Brain microvascular endothelial cell (primary cell): ENCODE results near the gene CDCA3.

Experiments
- DNase-seq: peaks from one replicate; pipeline ENCODE4 v3.0.0-alpha.2; 2020
- H3K27ac ChIP-seq: fragments of 250-450 bp; sonication (Bioruptor Pico); 2 replicates; pipeline ENCODE4 v1.5.1; 2020; ENCODE audit warnings: mild to moderate bottlenecking, moderate library complexity
- H3K27me3 ChIP-seq: fragments of 250-450 bp; sonication (Bioruptor Pico); replicated peaks from 2 replicates; pipeline ENCODE4 v1.5.1; 2020; ENCODE audit warnings: mild to moderate bottlenecking
- H3K36me3 ChIP-seq: fragments of 250-450 bp; sonication (Bioruptor Pico); replicated peaks from 2 replicates; pipeline ENCODE4 v1.5.1; 2020; ENCODE audit warnings: mild to moderate bottlenecking
- H3K4me3 ChIP-seq: 2 replicates; pipeline ENCODE4 v1.5.1; 2011; ENCODE audit warnings: low read depth, mild to moderate bottlenecking, control low read depth, low read length, moderate library complexity
- in situ Hi-C: cut with HindIII; loops from 2 replicates; pipeline ENCODE4 v1.10.0; 2017; ENCODE audit warnings: low sequenced_read_pairs, low pct_ligation_motif_present
- TF ChIP-seq, protein P1 (sequence below): IDR thresholded peaks from 2 replicates; pipeline ENCODE4 v1.5.1; 2011; ENCODE audit warnings: low read depth, mild to moderate bottlenecking, moderate library complexity, low read length, control low read depth, inconsistent platforms; ENCODE audit errors: missing control alignments

CDCA3 gene

DNA sequence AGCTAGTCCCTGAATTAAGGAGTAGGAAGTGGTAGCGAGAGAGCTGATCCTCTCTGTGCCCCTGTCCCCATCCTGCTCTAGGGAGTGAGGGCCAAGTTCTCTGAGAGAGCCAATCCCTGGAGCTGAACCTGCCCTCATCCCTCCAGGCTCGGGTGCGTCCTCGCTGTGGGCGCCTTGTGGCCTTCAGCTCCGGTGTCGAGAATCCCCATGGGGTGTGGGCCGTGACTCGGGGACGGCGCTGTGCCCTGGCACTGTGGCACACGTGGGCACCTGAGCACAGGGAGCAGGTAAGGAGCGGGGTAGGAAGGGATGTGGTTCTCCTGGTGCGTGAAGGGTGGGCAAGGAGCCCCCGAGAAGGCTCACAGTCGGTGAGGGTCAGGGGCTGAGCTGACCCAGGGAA is 12.2 kb downstream of the CDCA3 start:
- TF ChIP-seq, protein P1, sequence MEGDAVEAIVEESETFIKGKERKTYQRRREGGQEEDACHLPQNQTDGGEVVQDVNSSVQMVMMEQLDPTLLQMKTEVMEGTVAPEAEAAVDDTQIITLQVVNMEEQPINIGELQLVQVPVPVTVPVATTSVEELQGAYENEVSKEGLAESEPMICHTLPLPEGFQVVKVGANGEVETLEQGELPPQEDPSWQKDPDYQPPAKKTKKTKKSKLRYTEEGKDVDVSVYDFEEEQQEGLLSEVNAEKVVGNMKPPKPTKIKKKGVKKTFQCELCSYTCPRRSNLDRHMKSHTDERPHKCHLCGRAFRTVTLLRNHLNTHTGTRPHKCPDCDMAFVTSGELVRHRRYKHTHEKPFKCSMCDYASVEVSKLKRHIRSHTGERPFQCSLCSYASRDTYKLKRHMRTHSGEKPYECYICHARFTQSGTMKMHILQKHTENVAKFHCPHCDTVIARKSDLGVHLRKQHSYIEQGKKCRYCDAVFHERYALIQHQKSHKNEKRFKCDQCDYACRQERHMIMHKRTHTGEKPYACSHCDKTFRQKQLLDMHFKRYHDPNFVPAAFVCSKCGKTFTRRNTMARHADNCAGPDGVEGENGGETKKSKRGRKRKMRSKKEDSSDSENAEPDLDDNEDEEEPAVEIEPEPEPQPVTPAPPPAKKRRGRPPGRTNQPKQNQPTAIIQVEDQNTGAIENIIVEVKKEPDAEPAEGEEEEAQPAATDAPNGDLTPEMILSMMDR: no peak
- H3K4me3 ChIP-seq: no peak overlapping the region
- H3K36me3 ChIP-seq: peaks cover 64% of the 10 kb centered on the region
- no peaks in the 10 kb centered on the region for H3K27me3 ChIP-seq
- no peak overlapping the region for H3K27ac ChIP-seq
- in situ Hi-C loops: no loop called here
- no peak for DNase-seq

DNA sequence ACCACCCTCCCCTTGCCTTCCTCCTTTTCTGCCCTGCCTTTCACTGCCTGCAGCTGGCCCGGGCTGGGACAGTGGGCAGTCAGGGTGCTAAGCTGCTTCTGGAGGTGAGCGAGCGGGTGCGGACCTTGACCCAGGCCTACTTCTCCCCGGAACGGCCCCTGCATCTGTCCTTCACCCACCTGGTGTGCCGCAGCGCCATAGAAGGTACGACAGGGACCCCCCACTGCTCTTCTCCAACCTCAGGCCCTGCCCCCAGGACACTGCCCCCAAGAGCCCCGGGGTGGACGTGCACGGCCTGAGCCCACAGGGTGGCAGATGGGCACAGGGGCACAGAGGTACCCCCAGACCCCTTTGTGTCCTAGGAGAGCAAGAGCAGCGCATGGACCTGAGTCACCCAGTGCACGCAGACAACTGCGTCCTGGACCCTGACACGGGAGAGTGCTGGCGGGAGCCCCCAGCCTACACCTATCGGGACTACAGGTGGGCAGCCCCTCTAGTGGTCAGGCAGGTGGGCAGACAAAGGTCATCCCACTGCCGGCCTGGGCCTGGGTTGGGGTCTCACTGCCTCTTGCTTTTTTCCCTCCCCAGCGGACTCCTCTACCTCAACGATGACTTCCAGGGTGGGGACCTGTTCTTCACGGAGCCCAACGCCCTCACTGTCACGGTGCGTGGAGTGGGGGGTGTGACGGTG is 13.6 kb downstream of the CDCA3 start:
- TF ChIP-seq, protein P1: no peak
- H3K36me3 ChIP-seq: peaks cover 65% of the 10 kb centered on the region
- no peak overlapping the region for H3K27ac ChIP-seq
- H3K4me3 ChIP-seq: no peak overlapping the region
- DNase-seq: no peak
- in situ Hi-C loops: no loop called here
- no peaks in the 10 kb centered on the region for H3K27me3 ChIP-seq

DNA sequence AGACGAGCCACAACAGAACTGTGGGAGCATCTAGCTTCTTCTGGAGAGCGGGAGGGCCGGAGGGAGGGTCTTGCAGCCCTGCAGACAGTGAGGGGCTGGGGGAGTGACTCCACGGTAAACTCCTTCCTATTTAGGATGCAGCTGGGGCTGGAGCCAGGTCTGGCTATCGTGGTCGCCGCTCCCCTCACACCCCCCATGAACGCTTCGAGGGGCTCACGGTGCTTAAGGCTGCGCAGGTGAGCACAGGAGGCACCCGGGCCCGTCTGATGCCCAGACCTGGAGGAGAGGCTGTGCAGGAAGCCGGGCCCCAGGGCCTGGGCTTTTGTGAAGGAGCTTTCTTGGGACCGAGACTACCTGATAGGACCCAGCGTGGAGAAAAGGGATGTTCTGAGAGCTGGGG is 14.2 kb downstream of the CDCA3 start:
- H3K27ac ChIP-seq: no peak overlapping the region
- DNase-seq: no peak
- in situ Hi-C loops: no loop called here
- H3K27me3 ChIP-seq: no peaks in the 10 kb centered on the region
- H3K36me3 ChIP-seq: peaks cover 67% of the 10 kb centered on the region
- no peak overlapping the region for H3K4me3 ChIP-seq
- TF ChIP-seq, protein P1: no peak

DNA sequence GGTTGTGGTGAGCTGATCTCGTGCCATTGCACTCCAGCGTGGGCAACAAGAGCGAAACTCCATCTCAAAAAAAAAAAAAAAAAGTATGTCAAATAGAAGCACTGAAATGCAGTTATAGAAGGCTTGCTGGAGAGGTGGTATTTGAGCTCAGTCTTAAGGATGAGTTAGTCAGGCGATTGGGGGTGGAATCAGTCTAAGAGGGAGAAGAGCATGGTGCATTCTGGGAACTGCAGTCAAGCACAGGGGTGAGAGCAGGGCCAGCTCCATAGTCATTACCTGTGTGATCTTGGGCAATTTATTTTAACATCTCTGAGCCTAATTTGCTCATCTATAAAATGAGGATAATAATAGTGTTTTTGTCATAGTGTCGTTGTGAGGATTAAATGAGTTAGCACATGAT is 16.2 kb downstream of the CDCA3 start:
- H3K36me3 ChIP-seq: peaks cover 79% of the 10 kb centered on the region
- DNase-seq: no peak
- in situ Hi-C loops: no loop called here

DNA sequence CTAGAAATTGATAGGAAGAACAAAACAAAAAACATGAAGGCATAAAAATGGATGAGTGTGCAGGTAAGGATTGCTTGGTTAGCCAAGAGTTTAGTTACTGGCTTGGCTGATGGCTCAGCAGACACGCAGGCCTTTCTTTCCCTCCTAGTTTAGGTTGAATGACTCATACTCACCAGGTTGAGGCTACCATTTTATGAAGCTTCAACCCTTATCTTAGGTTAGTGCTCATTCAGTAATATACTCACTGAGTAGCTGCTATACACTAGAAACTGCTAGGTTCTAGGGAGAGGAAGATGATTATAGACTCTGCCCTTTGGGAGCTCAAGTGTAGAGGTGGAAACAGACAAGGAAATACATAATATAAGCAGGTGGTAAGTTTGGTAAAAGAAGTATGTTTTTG is 16.8 kb downstream of the CDCA3 start:
- Histone ChIP-seq H3K36me3 (peaks cover 72% of the 10 kb centered on the region), H3K27me3 (no peaks in the 10 kb centered on the region), H3K27ac (no peak overlapping the region), H3K4me3 (no peak overlapping the region)
- TF ChIP-seq, protein P1: no peak
- in situ Hi-C loops: no loop called here
- no peak for DNase-seq

More for the DNA sequence above, 16.2 kb downstream of the CDCA3 start:
- no peak overlapping the region for H3K27ac ChIP-seq
- H3K4me3 ChIP-seq: no peak overlapping the region
- TF ChIP-seq, protein P1: no peak
- H3K27me3 ChIP-seq: no peaks in the 10 kb centered on the region
